T-helper 17 cell (primary cell): Measurements from ENCODE around the gene AUTS2. TPM values are rescaled to one million over a fixed set of nuclear protein-coding genes. Genes with fewer than 3 reads are reported as not detected.
A peak's percentile ranks its signal among the peaks of the same experiment; 100 is the strongest.

Experiments used
- ATAC-seq: fragments of 150-1000 bp; cut with Tn5 transposase; 2 replicates; pipeline ENCODE4 v1.10.0; 2021; ENCODE audit warnings: mild to moderate bottlenecking, moderate library complexity
- DNase-seq, 3 donors: peaks; one replicate each; pipeline versions ENCODE4 v3.0.0 to v3.0.0-alpha.2; 2020 to 2021
- H3K9me3 ChIP-seq: one replicate; pipeline ENCODE4 v1.7.0; 2013; ENCODE audit warnings: low read length, mild to moderate bottlenecking; ENCODE audit not compliant: control insufficient read depth, poor library complexity, severe bottlenecking
- H3K27ac Mint-ChIP-seq: one replicate; pipeline ENCODE4 v1.8.0; 2022; ENCODE audit warnings: mild to moderate bottlenecking, moderate library complexity, mixed read lengths
- H3K27me3 Mint-ChIP-seq: one replicate; pipeline ENCODE4 v1.8.0; 2022; ENCODE audit warnings: mixed read lengths
- H3K36me3 Mint-ChIP-seq: one replicate; pipeline ENCODE4 v1.8.0; 2022; ENCODE audit warnings: low read depth, mixed read lengths
- H3K4me1 Mint-ChIP-seq: one replicate; pipeline ENCODE4 v1.8.0; 2022; ENCODE audit warnings: mild to moderate bottlenecking, mixed read lengths
- H3K4me3 Mint-ChIP-seq: one replicate; pipeline ENCODE4 v1.8.0; 2022; ENCODE audit warnings: mild to moderate bottlenecking, moderate library complexity, mixed read lengths
- total RNA-seq, 4 donors: library from RNA in 2 of 4; stranded (reverse) in 2 of 4; gene quantifications; one replicate each; pipeline ENCODE4 v1.2.3 and lab custom pipeline; 2022 to 2026

Gene AUTS2
- total RNA-seq, 2 donors from 2014 or later: 84.2 to 89.5 TPM

- Mint-ChIP-seq H3K4me1 (peaks cover 14% of the 10 kb centered on the region), H3K27ac (no peak overlapping the region), H3K36me3 (peaks cover 5% of the 10 kb centered on the region), H3K4me3 (no peak overlapping the region), H3K27me3 (no peaks in the 10 kb centered on the region)
- no peak for DNase-seq
- ATAC-seq: no peak
- H3K9me3 ChIP-seq: no peaks in the 10 kb centered on the region
Observed at GRCh38 chr7:70673778-70674570, 1075.7 kb downstream of the AUTS2 start.

DNA sequence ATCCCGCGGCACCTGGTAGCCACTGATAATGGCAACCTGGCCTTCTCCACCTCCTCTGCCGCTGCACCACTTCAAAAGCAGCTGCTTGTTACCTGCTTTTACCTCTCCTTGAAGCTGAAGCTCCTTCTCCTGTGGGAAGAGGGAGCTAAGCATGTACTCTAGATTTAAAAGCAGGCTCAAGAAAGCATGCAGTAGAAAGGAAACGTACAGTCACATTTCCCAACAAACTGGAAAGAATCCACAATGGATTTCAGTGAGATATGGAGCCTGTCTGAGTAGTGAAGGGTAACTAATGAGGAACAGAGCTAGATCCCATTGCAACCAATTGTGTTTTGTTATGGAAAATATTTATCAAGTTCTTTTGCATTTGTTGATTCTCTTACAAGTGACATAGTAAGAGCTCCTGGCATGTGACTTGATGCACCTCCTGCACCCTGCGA is 1076.3 kb downstream of the AUTS2 start:
- H3K9me3 ChIP-seq: no peaks in the 10 kb centered on the region
- no peak overlapping the region for H3K4me3 Mint-ChIP-seq
- ATAC-seq: no peak

DNA sequence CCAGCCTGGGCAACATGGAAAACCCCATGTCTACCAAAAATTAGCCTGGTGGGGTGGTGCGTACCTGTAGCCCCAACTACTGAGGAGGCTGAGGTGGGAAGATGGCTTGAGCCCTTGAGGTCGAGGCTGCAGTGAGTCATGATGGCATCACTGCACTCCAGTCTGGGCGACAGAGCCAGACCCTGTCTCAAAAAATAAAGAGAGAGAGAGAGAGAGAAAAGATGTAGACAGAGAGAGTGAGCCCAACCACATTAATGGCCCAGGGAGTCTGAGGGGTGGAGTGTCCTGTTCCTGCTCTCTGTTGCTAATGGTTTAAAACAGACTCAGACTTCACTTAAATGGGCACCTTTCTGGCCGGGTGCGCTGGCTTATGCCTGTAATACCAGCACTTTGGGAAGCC is 1078.0 kb downstream of the AUTS2 start:
- ATAC-seq (no peak), DNase-seq (no peak)
- no peak overlapping the region for H3K27ac Mint-ChIP-seq
- H3K9me3 ChIP-seq: no peaks in the 10 kb centered on the region
- no peaks in the 10 kb centered on the region for H3K27me3 Mint-ChIP-seq
- no peak overlapping the region for H3K4me3 Mint-ChIP-seq
- peaks cover 5% of the 10 kb centered on the region for H3K36me3 Mint-ChIP-seq
- peaks cover 14% of the 10 kb centered on the region for H3K4me1 Mint-ChIP-seq

More for the DNA sequence above, 1076.3 kb downstream of the AUTS2 start:
- H3K36me3 Mint-ChIP-seq: peaks cover 5% of the 10 kb centered on the region
- no peaks in the 10 kb centered on the region for H3K27me3 Mint-ChIP-seq
- peaks cover 18% of the 10 kb centered on the region for H3K4me1 Mint-ChIP-seq
- DNase-seq: no peak
- H3K27ac Mint-ChIP-seq: no peak overlapping the region

DNA sequence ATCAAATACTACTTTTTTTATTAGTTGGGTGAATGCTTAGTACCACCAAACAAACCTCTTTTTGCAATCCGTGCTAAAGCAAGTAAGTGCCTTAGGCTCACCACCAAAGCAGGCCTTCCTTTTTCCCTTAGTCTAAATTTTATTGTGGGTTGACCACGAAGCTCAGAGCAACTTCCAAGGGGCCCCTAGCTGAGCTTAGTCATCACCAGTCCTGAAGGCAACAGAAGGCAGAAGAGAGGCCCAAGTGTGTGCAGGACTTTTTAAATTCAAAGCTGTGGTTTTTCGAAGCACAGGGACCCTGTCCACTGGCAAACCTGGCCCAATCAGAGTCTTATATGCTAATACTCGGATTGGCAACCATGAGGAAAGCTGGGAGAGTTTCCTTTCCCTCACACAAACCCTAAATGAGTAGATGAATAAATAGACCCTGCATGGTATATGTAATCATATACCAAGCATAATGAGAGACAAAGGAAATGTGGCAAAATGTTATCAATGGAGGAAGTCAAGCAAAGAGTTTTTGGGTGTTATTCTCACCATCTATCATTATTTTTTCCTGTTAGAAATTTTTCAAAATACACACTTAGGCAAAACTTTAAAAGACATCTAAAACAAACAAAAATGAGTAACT is 1080.5 kb downstream of the AUTS2 start:
- Mint-ChIP-seq H3K4me1 (peaks cover 18% of the 10 kb centered on the region), H3K4me3 (peak overlapping the region; percentile 34), H3K27ac (peak overlapping the region; percentile 88), H3K36me3 (peaks cover 5% of the 10 kb centered on the region), H3K27me3 (no peaks in the 10 kb centered on the region)
- H3K9me3 ChIP-seq: no peaks in the 10 kb centered on the region
- ATAC-seq (no peak), DNase-seq (no peak)

- H3K36me3 Mint-ChIP-seq: peaks cover 5% of the 10 kb centered on the region
- peak; percentile 60 for ATAC-seq
- H3K4me3 Mint-ChIP-seq: peak overlapping the region; percentile 74
- peaks cover 18% of the 10 kb centered on the region for H3K4me1 Mint-ChIP-seq
- H3K27me3 Mint-ChIP-seq: no peaks in the 10 kb centered on the region
- no peaks in the 10 kb centered on the region for H3K9me3 ChIP-seq
- peak overlapping the region; percentile 88 for H3K27ac Mint-ChIP-seq
- no peak for DNase-seq
Observed at GRCh38 chr7:70679661-70680060, 1081.4 kb downstream of the AUTS2 start.

DNA sequence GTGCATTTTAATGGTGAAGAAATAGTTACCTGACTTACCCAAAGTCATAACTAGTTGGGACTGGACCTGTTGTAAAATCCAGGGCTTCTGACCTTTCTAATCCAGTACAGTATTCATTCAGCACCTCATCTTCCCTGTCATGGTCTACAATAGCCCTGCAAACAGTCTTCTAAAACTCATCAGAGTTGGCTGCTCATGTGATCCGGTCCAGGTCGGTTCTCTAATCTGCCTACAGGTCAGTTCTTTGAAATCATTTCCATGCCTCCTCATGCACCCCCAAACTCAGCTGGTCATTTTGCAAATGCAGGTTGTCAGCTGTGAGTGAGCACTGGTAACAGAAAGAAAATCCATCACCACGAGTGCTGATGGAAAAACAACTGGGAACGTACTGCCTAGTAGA is 1082.0 kb downstream of the AUTS2 start:
- peak overlapping the region; percentile 28 for H3K4me3 Mint-ChIP-seq
- H3K4me1 Mint-ChIP-seq: peaks cover 18% of the 10 kb centered on the region
- no peaks in the 10 kb centered on the region for H3K9me3 ChIP-seq
- no peak for ATAC-seq
- peaks cover 5% of the 10 kb centered on the region for H3K36me3 Mint-ChIP-seq
- H3K27me3 Mint-ChIP-seq: no peaks in the 10 kb centered on the region
- H3K27ac Mint-ChIP-seq: peak overlapping the region; percentile 88
- DNase-seq: no peak

- no peak for ATAC-seq
- H3K36me3 Mint-ChIP-seq: peaks cover 5% of the 10 kb centered on the region
- peaks cover 18% of the 10 kb centered on the region for H3K4me1 Mint-ChIP-seq
- DNase-seq: no peak
- H3K27ac Mint-ChIP-seq: peak overlapping the region; percentile 88
- H3K27me3 Mint-ChIP-seq: no peaks in the 10 kb centered on the region
- H3K9me3 ChIP-seq: no peaks in the 10 kb centered on the region
- peak overlapping the region; percentile 28 for H3K4me3 Mint-ChIP-seq
Observed at GRCh38 chr7:70680743-70681468, 1082.6 kb downstream of the AUTS2 start.

DNA sequence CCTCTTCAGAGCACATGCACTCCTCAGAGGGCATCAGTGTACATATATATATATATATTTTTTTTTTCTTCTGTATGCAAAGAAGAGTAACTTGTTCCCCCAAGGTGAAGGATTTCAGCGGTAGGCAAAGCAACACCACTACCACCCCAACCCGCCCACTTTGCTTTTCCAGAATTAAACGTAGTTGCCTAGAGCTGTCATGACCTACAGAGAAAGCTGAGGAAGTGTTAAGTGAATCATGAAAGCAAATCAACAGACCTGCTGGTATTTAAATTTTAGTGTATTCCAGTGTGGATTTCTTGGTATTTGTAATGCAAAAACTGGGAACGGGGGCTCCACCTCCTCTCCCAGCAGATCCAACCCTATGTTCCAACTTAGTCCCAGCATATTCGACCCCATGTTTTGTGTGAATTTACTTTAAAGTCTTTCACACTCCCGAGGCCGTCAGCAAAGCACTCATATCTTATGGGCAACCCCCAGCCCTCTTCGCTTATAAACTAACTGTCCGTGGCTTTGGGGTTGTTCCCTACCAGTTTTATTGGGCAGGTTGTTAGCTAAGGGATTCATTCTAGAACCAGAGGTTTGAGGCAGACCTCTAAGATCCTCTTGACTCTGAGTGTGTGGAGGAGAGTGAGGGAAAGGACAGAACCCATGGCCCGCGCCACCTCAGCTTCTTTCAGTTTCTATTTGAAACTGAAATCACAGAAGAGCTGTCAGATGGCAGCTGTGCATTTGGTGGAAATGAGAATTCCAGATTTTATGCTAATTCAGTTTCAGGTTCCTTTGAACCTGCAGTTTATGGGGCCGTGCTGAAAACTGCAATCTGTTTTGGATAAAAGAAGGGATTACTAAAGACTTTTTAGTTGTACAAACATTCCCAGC is 1083.4 kb downstream of the AUTS2 start:
- no peaks in the 10 kb centered on the region for H3K9me3 ChIP-seq

GRCh38 chr7:70684173-70684572 is 1085.9 kb downstream of the AUTS2 start:
- Mint-ChIP-seq H3K4me3 (no peak overlapping the region), H3K27ac (no peak overlapping the region), H3K27me3 (no peaks in the 10 kb centered on the region), H3K36me3 (no peaks in the 10 kb centered on the region), H3K4me1 (peaks cover 9% of the 10 kb centered on the region)
- ATAC-seq (no peak), DNase-seq (no peak)
- H3K9me3 ChIP-seq: no peaks in the 10 kb centered on the region

More for the DNA sequence above, 1083.4 kb downstream of the AUTS2 start:
- Mint-ChIP-seq H3K36me3 (peaks cover 5% of the 10 kb centered on the region), H3K4me3 (peak overlapping the region; percentile 82), H3K27me3 (no peaks in the 10 kb centered on the region), H3K27ac (peak overlapping the region; percentile 88), H3K4me1 (peaks cover 18% of the 10 kb centered on the region)
- peak; percentile 60 for ATAC-seq
- DNase-seq: no peak

- no peaks in the 10 kb centered on the region for H3K9me3 ChIP-seq
- ATAC-seq: no peak
- Mint-ChIP-seq H3K36me3 (peaks cover 2% of the 10 kb centered on the region), H3K4me3 (peak overlapping the region; percentile 77), H3K4me1 (peaks cover 6% of the 10 kb centered on the region), H3K27me3 (peaks cover 9% of the 10 kb centered on the region), H3K27ac (peak overlapping the region; percentile 45)
- DNase-seq: no peak
Observed at GRCh38 chr7:70693321-70693685, 1095.0 kb downstream of the AUTS2 start.

GRCh38 chr7:70693686-70694433 is 1095.6 kb downstream of the AUTS2 start:
- Mint-ChIP-seq H3K27me3 (peaks cover 9% of the 10 kb centered on the region), H3K36me3 (peaks cover 2% of the 10 kb centered on the region), H3K4me3 (peak overlapping the region; percentile 96), H3K27ac (peak overlapping the region; percentile 45), H3K4me1 (peaks cover 10% of the 10 kb centered on the region)
- no peaks in the 10 kb centered on the region for H3K9me3 ChIP-seq
- ATAC-seq (peak; percentile 84), DNase-seq (peak; percentile 39 to 74 (median 73))

- Mint-ChIP-seq H3K4me3 (peak overlapping the region; percentile 96), H3K36me3 (peaks cover 2% of the 10 kb centered on the region), H3K27me3 (peaks cover 9% of the 10 kb centered on the region), H3K27ac (no peak overlapping the region), H3K4me1 (peaks cover 10% of the 10 kb centered on the region)
- ATAC-seq (peak; percentile 50), DNase-seq (peak in 2 of 3 donors; percentile 11 to 23)
- no peaks in the 10 kb centered on the region for H3K9me3 ChIP-seq
Observed at GRCh38 chr7:70694434-70694970, 1096.2 kb downstream of the AUTS2 start.
